H1 (cell line): ENCODE results near the gene B4GALNT1. TPM values are rescaled to one million over a fixed set of nuclear protein-coding genes. Genes with fewer than 3 reads are reported as not detected.

Experiments used
- BRCA1 ChIP-seq: IDR thresholded peaks from 2 replicates; pipeline ENCODE4 v1.6.1; 2012; ENCODE audit warnings: low read depth, low read length, improper control_type of control experiment
- EGR1 ChIP-seq: IDR thresholded peaks from 2 replicates; pipeline ENCODE4 v1.6.1; 2011; ENCODE audit warnings: low read depth, low read length, borderline replicate concordance
- KDM4A ChIP-seq: IDR thresholded peaks from one replicate; pipeline ENCODE4 v1.7.1; 2012; ENCODE audit warnings: low read depth, mild to moderate bottlenecking, moderate library complexity, low read length, inconsistent platforms; ENCODE audit not compliant: severe bottlenecking
- RAD21 ChIP-seq, 2 experiments: IDR thresholded peaks in 1 of 2; conservative IDR thresholded peaks in 1 of 2; 2 replicates each; pipeline ENCODE4 v1.6.1; 2011; ENCODE audit warnings: low read depth in 2 of 2, low read length in 2 of 2, improper control_type of control experiment in 1 of 2, inconsistent platforms in 1 of 2, mild to moderate bottlenecking in 1 of 2, moderate library complexity in 1 of 2
- SIN3A ChIP-seq, 2 experiments: IDR thresholded peaks in 1 of 2; conservative IDR thresholded peaks in 1 of 2; 2 replicates each; pipeline ENCODE4 v1.6.1; 2011 to 2012; ENCODE audit warnings: low read length in 2 of 2, improper control_type of control experiment in 1 of 2, low read depth in 1 of 2, mild to moderate bottlenecking in 1 of 2
- SUZ12 ChIP-seq: fragments of 200-600 bp; sonication (generic); IDR thresholded peaks from 2 replicates; pipeline ENCODE4 v1.6.1; 2012; ENCODE audit warnings: mild to moderate bottlenecking, inconsistent platforms, low read length, moderate library complexity, mixed read lengths
- USF2 ChIP-seq: IDR thresholded peaks from 2 replicates; pipeline ENCODE4 v1.6.1; 2011; ENCODE audit warnings: low read length, improper control_type of control experiment
- YY1 ChIP-seq: IDR thresholded peaks from 2 replicates; pipeline ENCODE4 v1.6.1; 2011; ENCODE audit warnings: low read depth, mild to moderate bottlenecking, low read length
- polyA plus RNA-seq, 7 experiments: library from polyadenylated mRNA; depleted of rRNA in 3 of 7; stranded (reverse) in 5 of 7; unstranded in 2 of 7; fragments of >200 nt in 5 of 7; fragments of 200-250 nt in 2 of 7; gene quantifications; 1 replicate in 5 of 7; 2 replicates in 1 of 7; 4 replicates in 1 of 7; pipeline versions ENCODE4 v1.2.1 to v1.2.3, GENCODE V29; 2011 to 2013; ENCODE audit warnings: missing spikeins in 2 of 7, mixed read lengths in 2 of 7
- total RNA-seq: library from RNA; stranded (reverse); fragmentation: NEBNext Ultra II Directional; extraction: Animal tissue kit (Norgen Biotek cat#: 25700); gene quantifications from 2 replicates; pipeline ENCODE4 v1.2.1, GENCODE V29; 2021

B4GALNT1 gene
- total and polyA plus RNA-seq, 2 of the 8 experiments (the other 6 are each of a cell fraction or from before 2014, with no cell fraction given), result 1.5 to 2.3 TPM

- TF ChIP-seq SIN3A (conservative IDR thresholded peaks at IDR 0.05 in 1 of 2, IDR thresholded peaks at IDR 0.05 in 1 of 2; ENCODE audit: low read depth in 1 of 2, low read length in 2 of 2) (0 out of 4 replicates have a peak, but pooled peaks of 1 of the 2 experiments have one; percentile 69), BRCA1 (no peak), KDM4A (peak; percentile 14), YY1 (no peak), RAD21 (IDR thresholded peaks at IDR 0.05 in 1 of 2, conservative IDR thresholded peaks at IDR 0.05 in 1 of 2; ENCODE audit: low read depth in 2 of 2, low read length in 2 of 2) (no peak), EGR1 (peak; percentile 28; the same call in 1 of the 2 replicates), USF2 (no peak), SUZ12 (no peak)
These were observed 23.8 kb downstream of the B4GALNT1 start (continued) for GRCh38 chr12:57609101-57609780.
